ENCODE measurements around the gene OBSCN.

Gene OBSCN

GRCh38 chr1:228332797-228333738 is 125.2 kb downstream of the OBSCN start:
- no peak for DNase-seq (ENCODE audit: low read depth in 1 of 2, low spot score in 1 of 2)
- in situ Hi-C loops (cut with HindIII; ENCODE audit: low pct_unique_long_range_greater_than_20kb, low sequenced_read_pairs), result no loop called here
- no peak for TF ChIP-seq JUND (IDR thresholded peaks at IDR 0.05; ENCODE audit: low read depth)

DNA sequence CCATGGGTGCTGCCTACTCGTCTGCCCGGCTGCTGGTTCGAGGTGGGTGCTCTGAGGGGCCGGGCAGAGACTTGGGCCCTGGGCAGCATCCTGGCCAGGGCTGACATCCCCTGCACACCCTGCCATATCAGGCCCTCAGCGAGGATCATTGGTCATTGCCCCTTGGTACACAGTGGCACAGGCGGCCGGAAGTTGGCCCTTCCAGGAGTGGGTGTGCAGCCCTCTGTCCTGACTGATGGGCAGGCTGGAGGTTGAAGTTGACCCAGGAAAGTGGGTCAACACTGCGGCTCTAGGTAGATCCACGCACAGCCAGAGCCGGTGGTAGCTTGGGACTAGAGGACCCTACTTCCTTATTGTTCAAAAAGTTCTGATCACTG is 125.9 kb downstream of the OBSCN start:
- in situ Hi-C loops (cut with HindIII; ENCODE audit: low pct_unique_long_range_greater_than_20kb, low sequenced_read_pairs), result no loop called here
- TF ChIP-seq JUND (IDR thresholded peaks at IDR 0.05; ENCODE audit: low read depth), result no peak
- DNase-seq (ENCODE audit: low read depth in 1 of 2, low spot score in 1 of 2), result no peak

DNA sequence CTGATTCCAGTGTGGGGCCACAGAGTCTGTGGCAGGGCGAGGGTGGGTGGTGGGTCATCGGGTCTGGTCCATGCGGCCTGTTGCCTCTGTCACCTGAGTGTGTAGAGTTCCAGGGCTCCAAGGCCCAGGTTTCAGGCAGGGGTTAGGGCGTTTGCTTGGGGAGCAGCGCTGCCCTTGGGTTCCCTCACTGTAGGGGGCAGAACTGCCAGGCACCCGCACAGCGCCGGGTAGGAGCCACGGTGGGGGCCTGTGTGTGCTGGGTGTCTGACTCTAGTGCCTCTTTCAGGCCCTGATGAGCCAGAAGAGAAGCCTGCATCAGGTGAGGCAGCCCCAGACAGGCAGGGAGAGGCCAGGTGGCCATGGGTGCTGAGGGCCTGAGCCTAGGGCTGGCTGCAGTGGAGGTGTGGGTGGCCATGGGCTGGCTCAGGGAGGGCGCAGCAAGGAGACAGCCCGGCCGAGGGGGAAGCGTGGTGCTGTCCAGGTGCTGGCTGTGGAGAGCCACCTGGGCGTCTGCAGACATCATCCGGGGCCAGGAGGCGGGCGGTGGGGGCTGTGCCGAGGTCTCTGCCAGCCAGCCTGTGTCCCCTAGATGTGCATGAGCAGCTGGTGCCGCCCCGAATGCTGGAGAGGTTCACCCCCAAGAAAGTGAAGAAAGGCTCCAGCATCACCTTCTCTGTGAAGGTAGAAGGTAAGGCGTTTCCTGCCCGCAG is 126.5 kb downstream of the OBSCN start:
- DNase-seq (ENCODE audit: low read depth in 1 of 2, low spot score in 1 of 2), result no peak
- in situ Hi-C loops (cut with HindIII; ENCODE audit: low pct_unique_long_range_greater_than_20kb, low sequenced_read_pairs), result no loop called here
- no peak for TF ChIP-seq JUND (IDR thresholded peaks at IDR 0.05; ENCODE audit: low read depth)

GRCh38 chr1:228334954-228335353 is 127.1 kb downstream of the OBSCN start:
- no peak for DNase-seq (ENCODE audit: low read depth in 1 of 2, low spot score in 1 of 2)
- no peak for TF ChIP-seq JUND (IDR thresholded peaks at IDR 0.05; ENCODE audit: low read depth)
- in situ Hi-C loops (cut with HindIII; ENCODE audit: low pct_unique_long_range_greater_than_20kb, low sequenced_read_pairs), result no loop called here

DNA sequence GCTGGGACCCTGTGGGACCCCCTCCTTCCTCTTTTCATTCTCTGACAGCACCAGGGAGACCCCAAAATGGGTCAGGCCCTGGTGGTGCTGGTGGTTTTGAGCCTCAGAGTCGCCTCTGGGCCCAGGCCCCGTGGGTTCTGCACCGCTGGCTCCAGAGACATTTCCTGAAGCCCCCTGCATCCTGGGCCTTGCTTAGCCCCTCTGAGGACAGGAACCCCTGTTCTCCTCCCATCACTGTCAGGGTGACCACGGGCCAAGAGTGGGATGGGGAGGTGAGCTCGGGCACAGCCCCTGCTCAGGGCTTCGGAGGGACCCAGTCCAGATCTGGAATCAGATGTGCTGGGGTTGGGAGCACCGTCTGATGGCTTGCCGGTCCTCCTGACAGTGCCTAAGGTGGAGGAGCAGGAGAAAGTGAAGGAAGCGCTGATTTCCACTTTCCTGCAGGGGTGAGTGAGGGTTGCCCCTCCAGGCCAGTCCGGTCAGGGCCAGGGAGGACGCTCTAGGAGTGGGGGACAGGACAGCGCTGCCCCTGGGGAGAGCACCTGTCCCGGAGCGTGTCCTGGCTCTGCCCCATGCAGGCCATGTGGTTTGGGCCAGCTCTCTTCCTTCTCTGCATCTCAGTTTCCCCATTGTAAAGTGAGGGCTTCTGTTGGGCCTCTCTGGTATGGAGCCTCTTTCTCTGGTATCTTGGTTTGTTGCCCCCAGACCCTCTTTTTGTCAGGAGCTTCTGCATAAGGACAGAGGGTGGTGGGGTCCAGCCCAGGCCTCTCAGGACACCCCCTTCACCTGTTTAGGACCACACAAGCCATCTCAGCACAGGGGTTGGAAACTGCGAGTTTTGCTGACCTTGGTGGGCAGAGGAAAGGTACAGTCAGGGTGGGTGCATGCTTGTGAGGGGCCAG is 127.8 kb downstream of the OBSCN start:
- no peak for DNase-seq (ENCODE audit: low read depth in 1 of 2, low spot score in 1 of 2)
- no peak for TF ChIP-seq JUND (IDR thresholded peaks at IDR 0.05; ENCODE audit: low read depth)
- in situ Hi-C loops (cut with HindIII; ENCODE audit: low pct_unique_long_range_greater_than_20kb, low sequenced_read_pairs), result no loop called here

DNA sequence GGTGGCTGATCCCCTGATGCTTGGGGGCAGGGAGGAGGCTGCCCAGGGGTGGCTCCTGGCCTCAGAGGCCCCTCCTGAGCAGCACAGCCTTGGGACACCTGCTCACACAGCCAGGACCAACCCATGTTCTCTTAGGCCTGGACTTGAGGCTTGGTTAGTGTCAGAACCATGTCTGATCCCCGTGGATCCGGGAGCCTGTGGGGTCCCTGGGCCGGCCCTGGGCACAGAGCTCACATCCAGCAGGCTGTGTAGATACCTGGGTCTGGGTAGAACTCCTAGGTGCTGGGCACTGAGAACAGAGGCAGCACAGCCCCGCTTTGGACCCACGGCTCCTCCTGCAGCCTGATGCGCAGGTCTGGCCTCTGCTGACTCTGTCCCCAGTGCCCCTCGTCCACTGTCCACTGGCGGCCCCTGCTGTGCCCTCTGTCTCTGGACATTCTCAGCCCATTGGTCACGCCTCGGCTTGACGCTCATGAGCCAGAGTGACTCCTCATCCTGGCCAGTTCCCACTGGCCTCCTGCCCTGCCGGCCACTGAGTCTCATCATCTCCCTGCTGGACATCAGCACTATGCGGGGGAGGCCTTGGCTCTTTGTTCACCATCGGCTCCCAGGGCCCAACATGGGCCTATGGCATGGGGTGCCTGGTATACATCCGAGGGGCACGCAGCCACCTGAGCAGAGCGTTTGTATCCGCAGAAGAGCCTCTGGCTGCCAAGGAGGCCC is 128.6 kb downstream of the OBSCN start:
- no peak for TF ChIP-seq JUND (IDR thresholded peaks at IDR 0.05; ENCODE audit: low read depth)
- in situ Hi-C loops (cut with HindIII; ENCODE audit: low pct_unique_long_range_greater_than_20kb, low sequenced_read_pairs), result no loop called here
- no peak for DNase-seq (ENCODE audit: low read depth in 1 of 2, low spot score in 1 of 2)

- DNase-seq (ENCODE audit: low read depth in 1 of 2, low spot score in 1 of 2), result no peak
- in situ Hi-C loops (cut with HindIII; ENCODE audit: low pct_unique_long_range_greater_than_20kb, low sequenced_read_pairs), result no loop called here
- TF ChIP-seq JUND (IDR thresholded peaks at IDR 0.05; ENCODE audit: low read depth), result no peak
Measured at GRCh38 chr1:228337031-228337564, 129.3 kb downstream of the OBSCN start.

DNA sequence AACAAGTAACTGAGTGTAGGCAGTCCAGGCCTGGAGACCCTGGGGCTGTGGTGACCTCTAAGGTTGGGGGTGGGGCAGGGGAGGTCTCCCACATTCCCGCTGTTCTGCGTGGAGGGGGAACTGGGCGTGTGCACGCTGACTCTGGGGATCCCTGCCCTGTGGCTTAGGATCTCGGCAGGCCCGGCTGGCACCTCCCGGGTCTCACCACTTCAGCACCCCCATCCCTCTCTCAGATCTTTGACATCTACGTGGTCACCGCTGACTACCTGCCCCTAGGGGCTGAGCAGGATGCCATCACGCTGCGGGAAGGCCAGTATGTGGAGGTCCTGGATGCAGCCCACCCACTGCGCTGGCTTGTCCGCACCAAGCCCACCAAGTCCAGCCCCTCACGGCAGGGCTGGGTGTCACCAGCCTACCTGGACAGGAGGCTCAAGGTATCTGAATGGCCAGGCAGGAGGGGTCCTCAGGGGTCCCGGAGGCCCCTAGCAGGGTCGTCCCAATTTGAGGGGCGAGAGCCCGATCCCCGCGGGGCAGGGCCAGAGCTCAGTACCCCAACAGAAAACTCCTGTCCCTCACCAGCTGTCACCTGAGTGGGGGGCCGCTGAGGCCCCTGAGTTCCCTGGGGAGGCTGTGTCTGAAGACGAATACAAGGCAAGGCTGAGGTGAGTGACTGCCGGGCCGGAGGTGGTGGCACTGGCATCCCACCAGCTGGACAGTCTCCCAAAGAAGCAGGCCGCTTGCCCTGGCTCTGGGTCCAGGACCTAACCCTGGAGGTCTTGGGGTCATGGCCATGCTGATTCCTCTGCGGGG is 130.1 kb downstream of the OBSCN start:
- TF ChIP-seq JUND (IDR thresholded peaks at IDR 0.05; ENCODE audit: low read depth), result no peak
- in situ Hi-C loops (cut with HindIII; ENCODE audit: low pct_unique_long_range_greater_than_20kb, low sequenced_read_pairs), result no loop called here
- DNase-seq (ENCODE audit: low read depth in 1 of 2, low spot score in 1 of 2), result no peak

DNA sequence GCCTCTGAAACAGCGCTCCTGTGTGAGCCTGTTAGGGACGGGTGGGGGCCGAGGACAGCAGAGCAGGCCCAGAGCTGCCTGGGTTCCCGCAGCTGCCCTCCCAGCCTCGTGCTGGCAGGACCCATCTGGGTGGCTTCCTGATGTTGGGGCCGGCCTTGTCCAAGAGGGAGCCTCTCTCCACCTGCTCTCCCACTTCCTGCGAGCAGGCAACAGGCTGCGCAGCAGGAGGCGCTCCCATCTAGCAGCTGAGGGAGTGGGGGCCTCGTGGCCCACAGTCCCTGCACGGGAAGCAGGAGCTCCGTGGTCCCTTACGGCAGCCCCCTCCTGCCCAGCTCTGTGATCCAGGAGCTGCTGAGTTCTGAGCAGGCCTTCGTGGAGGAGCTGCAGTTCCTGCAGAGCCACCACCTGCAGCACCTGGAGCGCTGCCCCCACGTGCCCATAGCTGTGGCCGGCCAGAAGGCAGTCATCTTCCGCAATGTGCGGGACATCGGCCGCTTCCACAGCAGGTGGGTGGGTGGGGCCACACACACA is 130.7 kb downstream of the OBSCN start:
- no peak for DNase-seq (ENCODE audit: low read depth in 1 of 2, low spot score in 1 of 2)
- in situ Hi-C loops (cut with HindIII; ENCODE audit: low pct_unique_long_range_greater_than_20kb, low sequenced_read_pairs), result no loop called here
- no peak for TF ChIP-seq JUND (IDR thresholded peaks at IDR 0.05; ENCODE audit: low read depth)

- no peak for TF ChIP-seq JUND (IDR thresholded peaks at IDR 0.05; ENCODE audit: low read depth)
- no peak for DNase-seq (ENCODE audit: low read depth in 1 of 2, low spot score in 1 of 2)
- in situ Hi-C loops (cut with HindIII; ENCODE audit: low pct_unique_long_range_greater_than_20kb, low sequenced_read_pairs), result no loop called here
Measured at GRCh38 chr1:228339059-228339704, 131.3 kb downstream of the OBSCN start.
